Osteocyte (in vitro differentiated cells): ENCODE measurements around the gene GINS2. TPM values are rescaled to one million over a fixed set of nuclear protein-coding genes. Genes with fewer than 3 reads are reported as not detected.

Source experiments
- DNase-seq: peaks from one replicate; pipeline ENCODE4 v3.0.0; 2021; ENCODE audit warnings: mixed read lengths; ENCODE audit not compliant: unreplicated experiment; ENCODE audit errors: extremely low spot score
- H3K27ac Mint-ChIP-seq: one replicate; pipeline ENCODE4 v1.8.0; 2021; ENCODE audit warnings: mild to moderate bottlenecking, mixed read lengths; ENCODE audit not compliant: unreplicated experiment
- H3K27me3 Mint-ChIP-seq: one replicate; pipeline ENCODE4 v1.8.0; 2021; ENCODE audit warnings: mixed read lengths; ENCODE audit not compliant: unreplicated experiment
- H3K36me3 Mint-ChIP-seq: one replicate; pipeline ENCODE4 v1.8.0; 2021; ENCODE audit warnings: mixed read lengths; ENCODE audit not compliant: unreplicated experiment
- H3K4me1 Mint-ChIP-seq: one replicate; pipeline ENCODE4 v1.8.0; 2021; ENCODE audit warnings: mixed read lengths; ENCODE audit not compliant: unreplicated experiment
- H3K4me3 Mint-ChIP-seq: one replicate; pipeline ENCODE4 v1.8.0; 2021; ENCODE audit warnings: mild to moderate bottlenecking, moderate library complexity, mixed read lengths; ENCODE audit not compliant: unreplicated experiment
- H3K9me3 Mint-ChIP-seq: one replicate; pipeline ENCODE4 v1.8.0; 2021; ENCODE audit warnings: mixed read lengths; ENCODE audit not compliant: unreplicated experiment
- total RNA-seq: library from RNA; stranded (reverse); gene quantifications from 2 replicates; pipeline ENCODE4 v1.2.1, GENCODE V29; 2021
- TF ChIP-seq, protein P1 (sequence below): fragments of 200-600 bp; sonication (generic); IDR thresholded peaks from 2 replicates; pipeline ENCODE4 v1.5.0; 2021; ENCODE audit warnings: antibody characterized with exemption, mild to moderate bottlenecking, moderate library complexity

The GINS2 gene
- total RNA-seq, 1 donor from 2014 or later: 5.7 TPM

DNA sequence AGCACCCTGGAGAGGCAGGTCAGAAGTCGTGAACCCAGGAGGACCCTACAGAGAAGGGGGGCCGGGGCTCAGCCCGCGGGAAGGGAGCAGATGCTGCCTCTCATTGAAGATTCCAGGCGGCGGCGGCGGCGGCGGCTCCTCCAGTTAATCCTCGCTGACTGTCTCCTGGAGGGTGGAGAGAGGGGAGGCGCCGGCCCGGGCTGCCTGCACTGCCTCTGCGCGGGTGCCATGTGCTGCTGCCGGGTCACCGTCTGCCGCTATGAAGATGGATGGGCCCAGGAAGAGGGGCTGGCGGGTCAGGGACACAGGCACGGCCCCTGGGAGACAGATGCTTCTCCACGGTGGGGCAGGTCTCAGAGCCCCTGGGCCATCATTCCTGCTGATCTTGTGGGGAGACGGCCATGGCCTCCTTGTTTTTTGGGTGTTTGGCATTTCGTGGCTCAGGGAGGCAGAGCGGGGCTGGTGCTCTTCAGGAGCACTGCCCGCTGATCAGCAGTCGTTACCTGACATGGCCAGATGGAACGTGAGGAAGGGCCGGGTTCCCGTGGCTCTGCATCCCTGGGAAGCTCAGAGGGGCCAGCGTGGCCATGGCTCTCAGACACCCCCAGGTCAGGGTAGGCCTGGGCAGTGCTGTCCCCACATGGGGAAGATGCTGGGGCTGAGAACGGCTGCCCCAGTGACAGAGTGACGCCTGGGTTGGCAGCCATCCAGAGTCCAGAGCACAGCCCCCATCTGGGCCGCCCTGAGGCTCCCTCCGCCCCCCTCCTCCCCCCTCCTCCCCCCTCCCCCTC is 36.1 kb downstream of the GINS2 start:
- no peak overlapping the region for H3K4me3 Mint-ChIP-seq
- H3K4me1 Mint-ChIP-seq: peaks cover 13% of the 10 kb centered on the region
- H3K27me3 Mint-ChIP-seq: no peaks in the 10 kb centered on the region
- no peaks in the 10 kb centered on the region for H3K9me3 Mint-ChIP-seq
- no peak for DNase-seq
- H3K27ac Mint-ChIP-seq: no peak overlapping the region
- TF ChIP-seq, protein P1, sequence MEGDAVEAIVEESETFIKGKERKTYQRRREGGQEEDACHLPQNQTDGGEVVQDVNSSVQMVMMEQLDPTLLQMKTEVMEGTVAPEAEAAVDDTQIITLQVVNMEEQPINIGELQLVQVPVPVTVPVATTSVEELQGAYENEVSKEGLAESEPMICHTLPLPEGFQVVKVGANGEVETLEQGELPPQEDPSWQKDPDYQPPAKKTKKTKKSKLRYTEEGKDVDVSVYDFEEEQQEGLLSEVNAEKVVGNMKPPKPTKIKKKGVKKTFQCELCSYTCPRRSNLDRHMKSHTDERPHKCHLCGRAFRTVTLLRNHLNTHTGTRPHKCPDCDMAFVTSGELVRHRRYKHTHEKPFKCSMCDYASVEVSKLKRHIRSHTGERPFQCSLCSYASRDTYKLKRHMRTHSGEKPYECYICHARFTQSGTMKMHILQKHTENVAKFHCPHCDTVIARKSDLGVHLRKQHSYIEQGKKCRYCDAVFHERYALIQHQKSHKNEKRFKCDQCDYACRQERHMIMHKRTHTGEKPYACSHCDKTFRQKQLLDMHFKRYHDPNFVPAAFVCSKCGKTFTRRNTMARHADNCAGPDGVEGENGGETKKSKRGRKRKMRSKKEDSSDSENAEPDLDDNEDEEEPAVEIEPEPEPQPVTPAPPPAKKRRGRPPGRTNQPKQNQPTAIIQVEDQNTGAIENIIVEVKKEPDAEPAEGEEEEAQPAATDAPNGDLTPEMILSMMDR: no peak
- H3K36me3 Mint-ChIP-seq: peaks cover 12% of the 10 kb centered on the region

DNA sequence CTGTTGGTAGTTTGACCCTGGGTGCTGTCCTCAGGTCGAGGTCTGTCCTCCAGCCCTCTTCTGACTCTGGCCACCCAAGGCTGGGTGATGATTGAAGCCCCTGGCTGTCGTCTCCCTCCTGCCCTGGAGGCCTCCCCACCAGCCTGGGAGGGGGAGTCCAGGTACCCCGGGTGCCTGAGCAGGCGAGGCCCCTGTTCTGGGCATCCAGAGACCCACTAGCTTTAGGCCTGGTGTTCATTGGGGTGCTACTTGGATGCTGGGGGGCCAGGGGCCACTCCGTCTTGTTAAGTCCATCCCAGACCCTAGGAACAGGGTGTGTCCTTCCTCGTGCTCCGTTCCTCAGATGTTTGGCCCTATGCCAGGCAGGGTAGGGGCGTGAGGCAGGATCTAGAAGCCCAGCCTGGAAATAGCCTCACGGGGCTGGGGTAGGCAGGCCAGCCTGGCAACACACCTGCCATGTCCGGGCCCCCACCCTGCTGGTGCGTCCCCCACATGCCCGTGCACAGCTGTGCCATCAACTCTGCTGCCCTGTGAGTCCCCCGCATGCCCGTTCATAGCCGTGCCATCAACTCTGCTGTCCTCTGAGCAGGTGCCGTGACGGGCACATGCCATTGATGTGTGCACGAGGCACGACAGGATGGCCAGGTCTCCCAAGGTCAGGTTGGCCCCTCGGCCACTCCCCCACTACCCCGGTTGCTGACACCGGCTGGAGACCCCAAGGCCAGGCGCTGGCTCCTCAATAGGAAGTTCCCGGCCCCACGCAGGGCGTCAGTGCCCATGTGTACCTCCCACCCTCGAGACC is 36.9 kb downstream of the GINS2 start:
- peaks cover 8% of the 10 kb centered on the region for H3K36me3 Mint-ChIP-seq
- TF ChIP-seq, protein P1: no peak
- no peak for DNase-seq
- no peaks in the 10 kb centered on the region for H3K27me3 Mint-ChIP-seq
- H3K4me1 Mint-ChIP-seq: peaks cover 13% of the 10 kb centered on the region
- H3K27ac Mint-ChIP-seq: no peak overlapping the region
- H3K4me3 Mint-ChIP-seq: no peak overlapping the region
- no peaks in the 10 kb centered on the region for H3K9me3 Mint-ChIP-seq

DNA sequence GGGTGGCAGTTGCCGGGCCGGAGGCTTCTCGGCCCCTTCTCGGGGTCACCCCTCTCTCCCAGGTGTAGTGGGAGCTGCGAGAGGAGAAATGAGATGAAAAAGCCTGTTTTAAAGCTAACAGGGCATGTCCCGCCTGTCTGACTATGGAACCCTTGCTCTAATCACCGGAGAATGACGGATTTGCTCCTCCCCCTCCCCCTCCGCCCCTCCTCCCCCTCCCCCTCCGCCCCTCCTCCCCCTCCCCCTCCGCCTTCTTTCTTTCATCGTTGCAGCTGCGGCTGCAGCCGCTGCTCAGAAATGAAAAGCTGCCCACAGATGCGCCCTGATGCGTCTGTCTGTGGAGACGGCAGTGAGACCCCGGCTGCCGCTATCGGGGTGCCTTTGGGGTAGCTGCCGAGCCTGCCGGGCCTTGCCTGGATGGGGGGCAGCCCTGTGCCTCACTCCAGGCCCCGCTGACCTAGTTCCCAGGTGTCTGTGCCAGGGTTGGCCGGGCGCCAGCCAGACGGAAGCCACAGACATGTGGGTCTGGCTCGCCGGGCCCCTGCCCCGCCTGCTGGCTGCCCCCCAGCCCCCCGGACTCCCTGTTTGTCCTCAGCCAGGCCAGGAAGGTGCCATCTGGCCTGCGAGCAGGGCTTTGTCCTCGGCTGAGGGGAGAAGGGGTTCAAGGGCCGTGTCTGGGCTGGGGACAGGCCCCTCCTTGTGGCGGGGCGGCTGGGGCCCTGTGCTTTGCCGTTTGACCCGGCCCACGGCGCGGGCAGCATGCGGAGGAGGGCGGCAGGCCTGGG is 37.7 kb downstream of the GINS2 start:
- Mint-ChIP-seq H3K27ac (no peak overlapping the region), H3K4me3 (no peak overlapping the region), H3K27me3 (no peaks in the 10 kb centered on the region), H3K9me3 (no peaks in the 10 kb centered on the region), H3K4me1 (peaks cover 13% of the 10 kb centered on the region), H3K36me3 (peaks cover 3% of the 10 kb centered on the region)
- no peak for DNase-seq
- TF ChIP-seq, protein P1: no peak

DNA sequence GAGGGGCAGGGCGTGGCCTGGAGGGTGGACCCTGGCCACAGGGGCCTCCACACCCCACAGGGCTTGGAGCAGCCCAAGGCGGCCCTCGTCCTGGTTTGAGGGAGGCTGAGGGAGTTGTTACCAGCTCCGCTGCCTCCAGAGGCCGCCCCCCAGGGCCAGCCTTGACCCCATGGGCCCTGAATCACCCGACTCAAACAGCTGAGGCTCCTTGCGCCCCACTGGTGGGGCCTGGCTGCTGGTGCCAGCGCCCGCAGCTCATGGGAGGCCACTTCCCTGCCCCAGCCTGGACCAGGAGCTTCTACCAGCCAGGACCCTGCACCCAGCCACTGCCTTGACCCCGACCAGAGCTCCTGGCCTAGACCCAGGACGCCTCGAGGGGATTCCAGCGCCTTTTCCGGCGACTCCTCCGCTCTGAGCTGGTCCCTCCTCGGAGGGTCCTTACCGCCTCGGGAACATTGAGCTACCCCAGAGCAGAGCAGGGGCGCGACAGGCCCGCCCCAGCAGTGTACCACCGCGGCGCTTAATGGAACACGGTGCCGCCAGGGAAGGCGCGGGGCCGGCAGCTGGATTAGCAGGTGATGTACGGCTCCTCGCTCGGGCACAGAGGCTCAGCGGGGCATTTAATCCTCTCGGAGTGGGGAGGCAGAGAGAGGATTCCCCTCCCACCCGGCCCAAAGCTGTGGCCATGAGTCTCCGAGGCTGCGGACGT is 38.5 kb downstream of the GINS2 start:
- TF ChIP-seq, protein P1: no peak
- Mint-ChIP-seq H3K27me3 (no peaks in the 10 kb centered on the region), H3K4me1 (peaks cover 13% of the 10 kb centered on the region), H3K27ac (no peak overlapping the region), H3K4me3 (no peak overlapping the region), H3K9me3 (no peaks in the 10 kb centered on the region), H3K36me3 (peaks cover 3% of the 10 kb centered on the region)
- DNase-seq: no peak
